Measurements from ENCODE around the gene ZFP69B.

Gene ZFP69B

GRCh38 chr1:40411294-40411693 lies 39.0 kb upstream of the ZFP69B start:
- no peak overlapping the region for H3K4me3 ChIP-seq (ENCODE audit: low read depth, low read length)
- no peak for TF ChIP-seq CTCF (IDR thresholded peaks at IDR 0.05; ENCODE audit: control insufficient read depth, extremely low read depth, insufficient read depth)
- DNase-seq (ENCODE audit: low read depth): peak; percentile 23

- TF ChIP-seq CTCF (IDR thresholded peaks at IDR 0.05; ENCODE audit: control insufficient read depth, extremely low read depth, insufficient read depth): no peak
- DNase-seq (ENCODE audit: low read depth): no peak
- H3K4me3 ChIP-seq (ENCODE audit: low read depth, low read length): no peak overlapping the region
Observed at GRCh38 chr1:40411843-40412242, 38.4 kb upstream of the ZFP69B start.

- no peak for TF ChIP-seq CTCF (IDR thresholded peaks at IDR 0.05; ENCODE audit: control insufficient read depth, extremely low read depth, insufficient read depth)
- no peak for DNase-seq (ENCODE audit: low read depth)
- H3K4me3 ChIP-seq (ENCODE audit: low read depth, low read length): no peak overlapping the region
Observed at GRCh38 chr1:40413527-40414252, 36.6 kb upstream of the ZFP69B start.

DNA sequence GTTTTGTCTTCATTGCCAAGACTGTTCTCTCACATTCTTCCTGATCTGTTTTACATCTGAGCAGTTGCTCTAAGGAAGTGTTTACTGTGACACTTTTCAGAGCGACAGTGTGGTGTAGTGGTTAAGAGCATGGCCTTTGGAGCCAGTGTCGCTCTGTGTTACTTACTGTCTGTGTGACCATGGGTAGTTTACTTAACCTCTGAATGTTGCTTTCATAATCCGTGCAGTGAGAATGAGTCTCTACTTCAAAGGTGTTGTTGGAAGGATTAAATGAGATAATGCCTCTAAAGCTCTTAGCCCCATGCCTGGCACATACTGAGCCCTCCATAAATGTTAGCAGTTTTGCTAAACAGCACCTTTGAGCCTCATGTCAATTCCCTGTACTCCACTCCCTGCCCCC lies 35.9 kb upstream of the ZFP69B start:
- H3K4me3 ChIP-seq (ENCODE audit: low read depth, low read length): no peak overlapping the region
- no peak for DNase-seq (ENCODE audit: low read depth)
- TF ChIP-seq CTCF (IDR thresholded peaks at IDR 0.05; ENCODE audit: control insufficient read depth, extremely low read depth, insufficient read depth): no peak

DNA sequence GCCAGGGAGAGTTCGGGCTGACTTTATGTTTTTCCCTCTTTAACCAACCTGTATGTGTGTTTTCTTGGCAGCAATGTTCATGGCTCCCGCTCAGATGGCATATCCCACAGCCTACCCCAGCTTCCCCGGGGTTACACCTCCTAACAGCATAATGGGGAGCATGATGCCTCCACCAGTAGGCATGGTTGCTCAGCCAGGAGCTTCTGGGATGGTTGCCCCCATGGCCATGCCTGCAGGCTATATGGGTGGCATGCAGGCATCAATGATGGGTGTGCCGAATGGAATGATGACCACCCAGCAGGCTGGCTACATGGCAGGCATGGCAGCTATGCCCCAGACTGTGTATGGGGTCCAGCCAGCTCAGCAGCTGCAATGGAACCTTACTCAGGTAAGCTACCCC lies 33.6 kb upstream of the ZFP69B start:
- H3K4me3 ChIP-seq (ENCODE audit: low read depth, low read length): no peak overlapping the region
- TF ChIP-seq CTCF (IDR thresholded peaks at IDR 0.05; ENCODE audit: control insufficient read depth, extremely low read depth, insufficient read depth): no peak
- DNase-seq (ENCODE audit: low read depth): no peak

DNA sequence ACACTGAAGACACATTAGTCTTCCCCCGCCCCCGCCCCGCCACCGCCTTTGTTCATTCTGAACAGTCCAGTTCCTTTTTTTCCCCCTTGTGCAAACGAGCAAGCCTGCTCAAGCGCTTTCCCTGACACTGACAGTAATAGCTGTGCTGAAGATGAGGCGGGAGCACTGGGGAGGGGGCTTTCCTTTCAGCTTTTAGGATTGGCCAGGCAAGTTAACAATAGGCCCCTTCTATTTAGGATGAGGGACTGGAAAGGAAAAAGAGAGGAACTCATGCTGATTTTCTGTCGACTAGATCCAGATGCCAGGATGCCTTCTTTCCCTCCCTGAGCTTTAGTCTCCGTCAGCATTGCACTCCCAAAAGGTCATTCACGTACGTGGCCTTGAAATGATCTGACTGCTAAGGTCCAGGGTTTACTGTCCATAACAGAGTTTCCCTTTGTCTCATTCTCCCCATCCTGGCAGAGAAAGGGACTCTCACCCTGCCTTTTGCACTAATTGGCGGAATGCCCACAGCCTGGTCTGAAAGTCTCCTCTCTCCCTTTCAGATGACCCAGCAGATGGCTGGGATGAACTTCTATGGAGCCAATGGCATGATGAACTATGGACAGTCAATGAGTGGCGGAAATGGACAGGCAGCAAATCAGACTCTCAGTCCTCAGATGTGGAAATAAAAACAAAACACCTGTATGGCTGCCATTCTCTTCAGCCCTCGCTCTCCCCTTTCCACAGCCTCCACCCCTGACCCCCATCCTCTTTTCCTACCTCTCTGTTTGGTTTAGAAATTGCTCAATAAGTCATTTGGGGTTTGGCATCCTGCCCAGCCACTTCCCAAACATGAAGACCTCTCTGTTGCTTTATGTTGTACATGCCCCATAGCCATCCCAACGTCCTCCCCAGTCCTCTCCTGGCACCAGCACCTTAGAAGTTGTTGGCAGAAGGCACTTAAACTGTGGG lies 28.6 kb upstream of the ZFP69B start:
- DNase-seq (ENCODE audit: low read depth): no peak
- no peak overlapping the region for H3K4me3 ChIP-seq (ENCODE audit: low read depth, low read length)
- TF ChIP-seq CTCF (IDR thresholded peaks at IDR 0.05; ENCODE audit: control insufficient read depth, extremely low read depth, insufficient read depth): no peak

All from LNCaP clone FGC (cell line).